ENCODE data around the gene TKFC. TPM values are rescaled to one million over a fixed set of nuclear protein-coding genes. Genes with fewer than 3 reads are reported as not detected.

TKFC gene
- total RNA-seq, 4 donors from 2014 or later, result 9.3 to 24.1 (median 15.5) TPM

DNA sequence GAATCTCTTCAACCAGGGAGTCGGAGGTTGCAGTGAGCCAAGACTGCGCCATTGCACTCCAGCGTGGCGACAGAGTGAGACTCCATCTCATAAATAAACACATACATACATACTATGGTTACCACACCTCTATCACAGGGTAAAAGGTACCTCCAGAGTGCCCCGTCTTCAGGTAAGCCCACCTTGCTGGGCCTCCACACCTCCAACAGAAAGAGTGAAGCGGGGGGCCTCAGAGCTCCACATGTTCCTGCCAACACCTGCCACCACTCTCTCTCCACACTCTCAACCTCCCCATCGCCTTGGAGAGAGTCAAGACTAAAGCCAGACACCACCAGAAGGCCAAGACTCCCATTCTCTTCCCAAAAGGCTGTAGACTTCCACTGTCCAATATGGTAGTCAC lies 27.6 kb upstream of the TKFC start:
- TF ChIP-seq, protein P1, sequence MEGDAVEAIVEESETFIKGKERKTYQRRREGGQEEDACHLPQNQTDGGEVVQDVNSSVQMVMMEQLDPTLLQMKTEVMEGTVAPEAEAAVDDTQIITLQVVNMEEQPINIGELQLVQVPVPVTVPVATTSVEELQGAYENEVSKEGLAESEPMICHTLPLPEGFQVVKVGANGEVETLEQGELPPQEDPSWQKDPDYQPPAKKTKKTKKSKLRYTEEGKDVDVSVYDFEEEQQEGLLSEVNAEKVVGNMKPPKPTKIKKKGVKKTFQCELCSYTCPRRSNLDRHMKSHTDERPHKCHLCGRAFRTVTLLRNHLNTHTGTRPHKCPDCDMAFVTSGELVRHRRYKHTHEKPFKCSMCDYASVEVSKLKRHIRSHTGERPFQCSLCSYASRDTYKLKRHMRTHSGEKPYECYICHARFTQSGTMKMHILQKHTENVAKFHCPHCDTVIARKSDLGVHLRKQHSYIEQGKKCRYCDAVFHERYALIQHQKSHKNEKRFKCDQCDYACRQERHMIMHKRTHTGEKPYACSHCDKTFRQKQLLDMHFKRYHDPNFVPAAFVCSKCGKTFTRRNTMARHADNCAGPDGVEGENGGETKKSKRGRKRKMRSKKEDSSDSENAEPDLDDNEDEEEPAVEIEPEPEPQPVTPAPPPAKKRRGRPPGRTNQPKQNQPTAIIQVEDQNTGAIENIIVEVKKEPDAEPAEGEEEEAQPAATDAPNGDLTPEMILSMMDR (IDR thresholded peaks at IDR 0.05; ENCODE audit: low read depth), result no peak

DNA sequence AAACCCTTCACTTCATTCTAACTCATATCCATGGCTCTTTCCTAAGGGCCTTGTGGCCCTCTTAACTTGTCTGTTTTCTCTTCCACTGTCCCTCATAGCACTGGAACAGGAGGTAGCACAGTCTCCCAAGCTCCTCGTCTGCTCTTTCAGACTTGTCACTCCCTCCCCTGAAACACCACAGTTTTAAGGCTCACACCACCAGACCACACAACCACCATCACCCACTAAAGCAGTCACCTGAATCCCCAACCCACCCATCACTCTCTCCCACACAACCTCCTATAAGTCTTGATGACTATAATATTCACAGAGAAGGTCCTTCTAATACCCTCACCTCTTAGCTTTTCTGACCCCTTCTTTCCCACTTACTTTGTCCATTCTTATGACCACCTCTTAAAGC lies 26.8 kb upstream of the TKFC start:
- TF ChIP-seq, protein P1 (IDR thresholded peaks at IDR 0.05; ENCODE audit: low read depth), result no peak

DNA sequence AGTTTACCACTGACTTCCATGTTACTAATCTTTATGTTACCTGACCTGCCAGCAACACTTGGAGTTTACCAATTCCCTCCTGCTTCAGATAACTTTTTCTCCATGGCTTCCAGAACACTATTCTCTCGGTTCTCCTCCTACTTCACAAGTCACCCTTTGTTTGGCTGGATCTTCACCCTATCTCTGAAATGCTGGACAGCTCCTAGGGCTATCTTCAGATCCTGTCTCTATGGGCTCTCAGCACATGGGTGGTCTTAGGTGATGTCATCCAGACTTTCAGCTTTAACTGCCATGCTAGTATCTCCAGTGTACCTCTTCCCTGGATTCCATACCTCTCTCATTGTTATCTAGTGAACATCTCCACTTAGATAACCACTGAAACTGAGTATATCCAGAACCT lies 25.7 kb upstream of the TKFC start:
- TF ChIP-seq, protein P1 (IDR thresholded peaks at IDR 0.05; ENCODE audit: low read depth), result no peak

DNA sequence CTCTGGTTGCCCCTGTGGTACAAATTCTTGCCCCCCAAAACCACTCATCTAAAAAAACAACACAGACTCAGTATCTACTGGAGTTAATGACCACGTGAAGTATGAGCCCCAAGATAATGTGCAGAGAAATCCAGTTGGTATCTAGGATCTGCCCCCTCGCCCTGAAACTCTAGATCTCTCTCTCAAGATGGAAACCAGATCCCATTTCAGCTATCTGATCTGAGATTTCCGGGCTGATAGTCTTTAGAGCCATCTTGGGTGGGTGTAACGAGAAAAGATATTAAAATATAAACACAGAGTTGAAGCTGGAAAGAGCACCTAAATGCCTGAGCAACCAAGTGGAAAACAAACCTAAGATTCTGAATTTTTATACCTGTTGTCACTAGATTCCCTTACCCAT lies 23.9 kb upstream of the TKFC start:
- TF ChIP-seq, protein P1 (IDR thresholded peaks at IDR 0.05; ENCODE audit: low read depth), result no peak

DNA sequence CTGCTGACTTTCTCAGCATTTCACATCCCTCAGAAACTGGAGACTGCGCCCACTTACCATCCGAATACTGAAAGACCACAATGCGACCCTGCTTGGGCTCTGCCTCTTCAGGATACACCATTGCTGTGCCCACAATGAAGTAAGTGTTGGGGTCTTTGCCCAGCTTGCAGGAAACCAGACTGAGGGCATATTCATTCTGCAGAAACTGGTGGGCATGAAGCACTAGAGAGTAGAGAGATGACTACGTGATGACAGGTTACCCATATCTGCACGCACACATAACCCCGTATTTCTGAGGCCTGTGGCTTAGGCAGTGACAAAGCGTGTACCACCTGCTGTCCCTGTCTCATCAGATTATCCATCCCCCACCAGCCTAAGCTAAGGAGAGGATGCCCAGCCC lies 23.3 kb upstream of the TKFC start:
- TF ChIP-seq, protein P1 (IDR thresholded peaks at IDR 0.05; ENCODE audit: low read depth), result no peak

DNA sequence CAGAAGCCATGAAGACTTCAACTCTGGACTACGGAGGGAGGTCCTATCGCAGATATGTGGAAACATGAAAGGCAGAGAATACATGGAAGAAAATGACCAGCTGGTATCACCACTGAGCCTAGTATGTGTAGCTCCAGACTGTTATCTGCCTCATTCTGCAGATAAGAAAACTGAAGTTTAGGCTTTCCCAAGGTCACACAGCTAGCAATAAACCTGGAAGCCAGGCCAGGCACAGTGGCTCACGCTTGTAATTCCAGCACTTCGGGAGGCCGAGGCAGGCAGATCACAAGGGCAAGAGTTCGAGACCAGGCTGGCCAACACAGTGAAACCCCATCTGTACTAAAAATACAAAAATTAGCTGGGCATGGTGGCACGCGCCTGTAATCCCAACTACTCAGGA lies 22.3 kb upstream of the TKFC start:
- TF ChIP-seq, protein P1 (IDR thresholded peaks at IDR 0.05; ENCODE audit: low read depth), result no peak

DNA sequence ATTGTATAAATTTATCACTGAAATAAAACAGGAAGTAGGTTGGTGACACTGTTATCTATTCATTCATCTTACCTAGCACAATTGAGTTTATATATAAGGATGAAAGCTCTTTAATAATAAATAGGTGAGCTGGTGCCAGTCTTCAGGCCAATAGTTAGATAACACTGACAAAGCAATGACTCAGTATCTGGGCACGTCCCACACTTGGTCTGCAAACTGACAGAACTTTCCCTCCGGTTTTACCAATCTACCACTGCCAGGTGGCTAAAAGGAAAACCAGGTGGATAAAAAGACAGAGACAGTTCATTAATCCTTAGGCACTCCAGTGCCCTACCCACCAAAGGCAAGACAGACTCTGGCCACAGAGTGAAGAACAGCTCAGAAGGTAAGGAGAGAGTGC lies 17.8 kb upstream of the TKFC start:
- TF ChIP-seq, protein P1 (IDR thresholded peaks at IDR 0.05; ENCODE audit: low read depth), result no peak
